K562 (cell line): ENCODE measurements around the gene NENF. TPM values are rescaled to one million over a fixed set of nuclear protein-coding genes. Genes with fewer than 3 reads are reported as not detected.
A peak's percentile ranks its signal among the peaks of the same experiment; 100 is the strongest.

Experiments
- ATAC-seq: fragments of 200-7000 bp; cut with Tn5 transposase; 3 replicates; pipeline ENCODE4 v1.9.1; 2020; ENCODE audit warnings: moderate library complexity
- BruUV-seq: library from RNA; stranded (reverse); fragments of 400-500 nt; replicated peaks from 2 replicates; lab custom pipeline; 2021; lab: Mats Ljungman, UMichigan
- CTCF ChIA-PET: fragments of 300-600 bp; formaldehyde crosslinking; extraction: SDS; loops from one replicate; lab custom pipeline; 2021; ENCODE audit warnings: low intra/inter-chr PET ratio; lab: Yijun Ruan, JAX
- POLR2A ChIA-PET: fragments of 300-600, 350-650 bp; sonication (Branson Sonifier 250); formaldehyde crosslinking; extraction: SDS; loops from one replicate; lab custom pipeline; 2021; ENCODE audit warnings: antibody characterized with exemption, inconsistent platforms; lab: Yijun Ruan, JAX
- DNase-seq, 4 experiments: peaks; one replicate each; pipeline versions ENCODE4 v3.0.0 to v3.0.0-alpha.2; 2011 to 2018; ENCODE audit warnings: low spot score in 3 of 4, mixed read lengths in 3 of 4; ENCODE audit errors: extremely low read depth in 1 of 4
- FAIRE-seq: peaks from 2 replicates; lab custom pipeline; 2011; peaks lifted over from hg19 to GRCh38; lab: Jason Lieb, UNC
- H2AFZ ChIP-seq: 2 replicates; pipeline ENCODE4 v1.6.0; 2011; ENCODE audit warnings: low read depth, low read length, control low read depth, inconsistent platforms
- H3K27ac ChIP-seq: fragments of 200-600 bp; 3 replicates; pipeline ENCODE4 v1.8.0; 2011; ENCODE audit warnings: low read depth, mild to moderate bottlenecking, control low read depth, inconsistent platforms, low read length, moderate library complexity, mixed read lengths; ENCODE audit errors: extremely low read depth
- H3K27me3 ChIP-seq, 2 experiments: fragments of 300-600 bp in 1 of 2; 2 replicates in 1 of 2; 3 replicates in 1 of 2; pipeline versions ENCODE4 v1.6.0 to v1.8.0; 2011; ENCODE audit warnings: inconsistent platforms in 2 of 2, low read length in 2 of 2, mild to moderate bottlenecking in 1 of 2, mixed read lengths in 1 of 2, moderate library complexity in 1 of 2; ENCODE audit not compliant: control insufficient read depth in 2 of 2, insufficient read depth in 2 of 2
- H3K36me3 ChIP-seq: fragments of 300-600 bp; 3 replicates; pipeline ENCODE4 v1.8.0; 2011; ENCODE audit warnings: mild to moderate bottlenecking, low read length, inconsistent platforms; ENCODE audit not compliant: control insufficient read depth, insufficient read depth
- H3K4me1 ChIP-seq, 2 experiments: fragments of 200-600 bp in 1 of 2; replicated peaks in 1 of 2; 2 replicates in 1 of 2; 3 replicates in 1 of 2; pipeline versions ENCODE4 v1.5.1 to v1.8.0; 2011; ENCODE audit warnings: inconsistent platforms in 2 of 2, low read length in 2 of 2, mild to moderate bottlenecking in 1 of 2, mixed read lengths in 1 of 2, moderate library complexity in 1 of 2; ENCODE audit not compliant: control insufficient read depth in 2 of 2, insufficient read depth in 2 of 2
- H3K4me2 ChIP-seq: 2 replicates; pipeline ENCODE4 v1.6.1; 2011; ENCODE audit warnings: low read length, control low read depth, inconsistent platforms, mixed read lengths; ENCODE audit not compliant: insufficient read depth
- H3K4me3 ChIP-seq: fragments of 200-600 bp; sonication (generic), shearing (Covaris generic); 2 replicates; pipeline ENCODE4 v1.5.1; 2016; ENCODE audit warnings: control low read depth, inconsistent platforms
- H3K79me2 ChIP-seq: fragments of 200-600 bp; 3 replicates; pipeline ENCODE4 v1.8.0; 2011; ENCODE audit warnings: low read length, inconsistent platforms; ENCODE audit not compliant: control insufficient read depth, insufficient read depth
- H3K9ac ChIP-seq, 2 experiments: 2 replicates each; pipeline versions ENCODE4 v1.6.0 to v1.6.1; 2011; ENCODE audit warnings: low read depth in 2 of 2, low read length in 2 of 2, control low read depth in 1 of 2, inconsistent platforms in 1 of 2, mild to moderate bottlenecking in 1 of 2, mixed read lengths in 1 of 2; ENCODE audit not compliant: insufficient read depth in 1 of 2
- H3K9me1 ChIP-seq: one replicate; pipeline ENCODE4 v1.6.0; 2011; ENCODE audit warnings: inconsistent platforms, mild to moderate bottlenecking, low read length, moderate library complexity; ENCODE audit not compliant: control insufficient read depth, insufficient read depth
- H3K9me3 ChIP-seq: replicated peaks from 2 replicates; pipeline ENCODE4 v1.5.1; 2011; ENCODE audit warnings: low read depth, low read length, inconsistent platforms; ENCODE audit not compliant: control insufficient read depth, insufficient read depth
- H4K20me1 ChIP-seq: replicated peaks from 2 replicates; pipeline ENCODE4 v1.6.1; 2011; ENCODE audit warnings: low read length, inconsistent platforms, mixed read lengths; ENCODE audit not compliant: control insufficient read depth, insufficient read depth
- CEBPB ChIP-seq: fragments of 450-650 bp; IDR thresholded peaks from 2 replicates; pipeline ENCODE4 v1.6.1; 2016; ENCODE audit warnings: missing genetic modification characterization, missing compliant biosample characterization
- MEIS2 ChIP-seq: fragments of 450-650 bp; IDR thresholded peaks from 2 replicates; pipeline ENCODE4 v1.6.1; 2014; ENCODE audit warnings: mild to moderate bottlenecking; ENCODE audit not compliant: partially characterized antibody
- RAD21 ChIP-seq, 2 experiments: fragments of 250-450 bp in 1 of 2; fragments of 450-650 bp in 1 of 2; sonication (Bioruptor Pico) in 1 of 2; formaldehyde crosslinking in 1 of 2; IDR thresholded peaks in 1 of 2; conservative IDR thresholded peaks in 1 of 2; 2 replicates each; pipeline versions ENCODE4 v1.4.0 to v1.8.0; 2020 to 2022; ENCODE audit warnings: mild to moderate bottlenecking in 2 of 2, moderate library complexity in 1 of 2
- TFE3 ChIP-seq: fragments of 450-650 bp; formaldehyde crosslinking; IDR thresholded peaks from 2 replicates; pipeline ENCODE4 v1.4.0; 2020; ENCODE audit warnings: mild to moderate bottlenecking, mixed read lengths
- WGBS: fragments of 100-300 bp; shearing (Covaris generic); methylation state at CpG from one replicate; pipeline ENCODE4 v1.1.6; 2016; ENCODE audit warnings: low coverage, mixed read lengths; ENCODE audit not compliant: insufficient coverage; ENCODE audit errors: missing lambda C conversion rate; 5-methylcytosine and 5-hydroxymethylcytosine counted together
- in situ Hi-C: fragments of 300-500 bp; cut with MboI; formaldehyde crosslinking; loops from 4 replicates; pipeline ENCODE4 v1.15.0; 2018; ENCODE audit warnings: inconsistent platforms, mixed read lengths
- intact Hi-C: fragments of 100-400 bp; cut with micrococcal nuclease; formaldehyde crosslinking; loops from 2 replicates; pipeline ENCODE4 v1.14.2; 2022
- polyA plus RNA-seq, 8 experiments: library from polyadenylated mRNA; depleted of rRNA in 4 of 8; stranded (reverse) in 5 of 8; unstranded in 3 of 8; fragments of >200 nt; fragmentation: Nextera tagmentation in 2 of 8; fragmentation: Illumina TruSeq in 1 of 8; extraction: Ambion mirVana in 2 of 8; extraction: Trizol in 1 of 8; gene quantifications; 2 replicates each; pipeline versions ENCODE4 v1.2.1 to v1.2.3, GENCODE V29; 2011 to 2014; ENCODE audit warnings: inconsistent platforms in 1 of 8, missing spikeins in 1 of 8
- total RNA-seq, 7 experiments: library from RNA; depleted of rRNA in 6 of 7; stranded (reverse); fragments of >200 nt in 6 of 7; fragmentation: Illumina TruSeq in 2 of 7; extraction: Trizol in 2 of 7; gene quantifications; 2 replicates each; pipeline versions ENCODE4 v1.2.1 to v1.2.3, GENCODE V29; 2011 to 2021; ENCODE audit warnings: low replicate concordance in 1 of 7

The NENF gene
- total and polyA plus RNA-seq, 9 of the 15 experiments (the other 6 are each of a cell fraction or from before 2014, with no cell fraction given): 6.1 to 100 (median 72.8) TPM

GRCh38 chr1:212423879-212424278 is 8.8 kb upstream of the NENF start:
- DNase-seq (no peak), FAIRE-seq (no peak), ATAC-seq (no peak)
- no peak overlapping the region for H3K9ac ChIP-seq
- H3K27ac ChIP-seq: no peak overlapping the region
- H3K27me3 ChIP-seq: no peaks in the 10 kb centered on the region
- no TSS peak for BruUV-seq
- peaks cover 0 to 3% of the 10 kb centered on the region in 2 experiments; a peak in 1 of 5 replicates for H3K4me1 ChIP-seq
- ChIA-PET POLR2A (interaction anchor here (0.7 to 0.8 kb wide), 2 partner anchors 18 to 1105 kb away, joined by 3 to 5 read pairs; no protein-coding TSS in a partner anchor), CTCF (no interaction called here)
- H2AFZ ChIP-seq: peak overlapping the region; percentile 41; the same call in 1 of the 2 replicates
- no peaks in the 10 kb centered on the region for H3K79me2 ChIP-seq
- in situ Hi-C loops: no loop called here
- no peak overlapping the region for H3K4me2 ChIP-seq
- no peaks in the 10 kb centered on the region for H3K9me3 ChIP-seq
- no peaks in the 10 kb centered on the region for H3K36me3 ChIP-seq
- H3K9me1 ChIP-seq: no peaks in the 10 kb centered on the region
- intact Hi-C loops: no loop called here
- no peak overlapping the region for H3K4me3 ChIP-seq
- TF ChIP-seq TFE3 (CRISPR knock-in tag) (peak; percentile 92), MEIS2 (no peak)
- 4% methylated on average over 3 of the region's 3 CpGs for WGBS
- no peaks in the 10 kb centered on the region for H4K20me1 ChIP-seq

- Histone ChIP-seq H3K79me2 (peaks cover 9% of the 10 kb centered on the region), H3K9ac (no peak overlapping the region), H3K36me3 (no peaks in the 10 kb centered on the region), H3K4me2 (no peak overlapping the region), H2AFZ (no peak overlapping the region), H3K9me3 (no peaks in the 10 kb centered on the region), H3K4me1 (peaks cover 27 to 31% of the 10 kb centered on the region in 2 experiments), H3K9me1 (no peaks in the 10 kb centered on the region), H3K27me3 (no peaks in the 10 kb centered on the region), H4K20me1 (no peaks in the 10 kb centered on the region), H3K27ac (no peak overlapping the region), H3K4me3 (no peak overlapping the region)
- ATAC-seq: no peak
- in situ Hi-C loops: no loop called here
- TF ChIP-seq CEBPB (tag): 0 out of 2 replicates have a peak, but pooled peaks have one; percentile 10
- no peak for TF ChIP-seq RAD21 (CRISPR knock-in tag; conservative IDR thresholded peaks at IDR 0.05 in 1 of 2, IDR thresholded peaks at IDR 0.05 in 1 of 2)
- DNase-seq: no peak
- CTCF ChIA-PET: no interaction called here
- no TSS peak for BruUV-seq
- POLR2A ChIA-PET: no interaction called here
- intact Hi-C loops: no loop called here
- FAIRE-seq: no peak
- 44% methylated on average over 5 of the region's 5 CpGs for WGBS
These were observed 4.2 kb upstream of the NENF start for GRCh38 chr1:212428496-212428895.
